ENCODE measurements around the gene HSPD1. TPM values are rescaled to one million over a fixed set of nuclear protein-coding genes. Genes with fewer than 3 reads are reported as not detected.

HSPD1 gene
- polyA plus RNA-seq, 2 of the 4 experiments (the other 2 are of a cell fraction), result 790 to 882 TPM

- H3K27ac ChIP-seq, result peak overlapping the region; percentile 97
- peaks cover 22% of the 10 kb centered on the region; the same call in 2 of the 3 replicates for H3K4me1 ChIP-seq
- WGBS (ENCODE audit: missing lambda C conversion rate), result under 1% methylated on average over 11 of the region's 11 CpGs
- ChIA-PET POLR2A (interaction anchor here (1.3 to 3.4 kb wide), 3 partner anchors 18 to 45 kb away, joined by 3 to 50 read pairs (median 33); partner anchors contain the start of genes HSPD1, HSPE1 and SF3B1), CTCF (interaction anchor here (1.2 kb wide), 2 partner anchors 11 to 46 kb away, joined by 3 to 5 read pairs; partner anchors contain the start of gene HSPD1)
- DNase-seq (ENCODE audit: low read depth in 1 of 2, low spot score in 1 of 2) (peak in 1 of 2 experiments; percentile 53), FAIRE-seq (no peak), ATAC-seq (peak; percentile 69 to 70)
- H3K9me3 ChIP-seq, result no peaks in the 10 kb centered on the region
- H3K4me3 ChIP-seq, result peak overlapping the region; percentile 83
- TF ChIP-seq USF2 (IDR thresholded peaks at IDR 0.05), result no peak
- no peak for TF ChIP-seq POLR2AphosphoS2 (conservative IDR thresholded peaks at IDR 0.05; ENCODE audit: low read length)
- no peak for TF ChIP-seq ZNF302 (CRISPR knock-in tag; IDR thresholded peaks at IDR 0.05)
- TF ChIP-seq PBX3 (IDR thresholded peaks at IDR 0.05), result no peak
- no peak for TF ChIP-seq EP300 (IDR thresholded peaks at IDR 0.05)
- no peak for TF ChIP-seq PHF8 (IDR thresholded peaks at IDR 0.05; ENCODE audit: borderline replicate concordance, low read depth)
- no peak for TF ChIP-seq BCL3 (IDR thresholded peaks at IDR 0.05)
- TF ChIP-seq, protein P1, sequence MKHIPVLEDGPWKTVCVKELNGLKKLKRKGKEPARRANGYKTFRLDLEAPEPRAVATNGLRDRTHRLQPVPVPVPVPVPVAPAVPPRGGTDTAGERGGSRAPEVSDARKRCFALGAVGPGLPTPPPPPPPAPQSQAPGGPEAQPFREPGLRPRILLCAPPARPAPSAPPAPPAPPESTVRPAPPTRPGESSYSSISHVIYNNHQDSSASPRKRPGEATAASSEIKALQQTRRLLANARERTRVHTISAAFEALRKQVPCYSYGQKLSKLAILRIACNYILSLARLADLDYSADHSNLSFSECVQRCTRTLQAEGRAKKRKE (CRISPR knock-in tag; IDR thresholded peaks at IDR 0.05; ENCODE audit: low read depth), result no peak
- no peak for TF ChIP-seq HOXB5 (CRISPR knock-in tag; IDR thresholded peaks at IDR 0.05)
- no peak for TF ChIP-seq NPAS2 (CRISPR knock-in tag; IDR thresholded peaks at IDR 0.05; ENCODE audit: borderline replicate concordance)
- TF ChIP-seq JUNB (IDR thresholded peaks at IDR 0.05), result no peak
- no peak for TF ChIP-seq ESRRA (IDR thresholded peaks at IDR 0.05; ENCODE audit: borderline replicate concordance, low read length)
- TF ChIP-seq EHMT2 (IDR thresholded peaks at IDR 0.05; ENCODE audit: low read depth), result no peak
- no peak; the same call in 1 of the 2 replicates for TF ChIP-seq POLR2A (IDR thresholded peaks at IDR 0.05; ENCODE audit: low read length)
- no peak for TF ChIP-seq SREBF2 (IDR thresholded peaks at IDR 0.05)
- TF ChIP-seq ELK1 (IDR thresholded peaks at IDR 0.05; ENCODE audit: low read depth, low read length), result no peak
- peak overlapping the region; percentile 83 for H3K4me2 ChIP-seq
Measured at GRCh38 chr2:197453914-197454398, 45.7 kb downstream of the HSPD1 start.

DNA sequence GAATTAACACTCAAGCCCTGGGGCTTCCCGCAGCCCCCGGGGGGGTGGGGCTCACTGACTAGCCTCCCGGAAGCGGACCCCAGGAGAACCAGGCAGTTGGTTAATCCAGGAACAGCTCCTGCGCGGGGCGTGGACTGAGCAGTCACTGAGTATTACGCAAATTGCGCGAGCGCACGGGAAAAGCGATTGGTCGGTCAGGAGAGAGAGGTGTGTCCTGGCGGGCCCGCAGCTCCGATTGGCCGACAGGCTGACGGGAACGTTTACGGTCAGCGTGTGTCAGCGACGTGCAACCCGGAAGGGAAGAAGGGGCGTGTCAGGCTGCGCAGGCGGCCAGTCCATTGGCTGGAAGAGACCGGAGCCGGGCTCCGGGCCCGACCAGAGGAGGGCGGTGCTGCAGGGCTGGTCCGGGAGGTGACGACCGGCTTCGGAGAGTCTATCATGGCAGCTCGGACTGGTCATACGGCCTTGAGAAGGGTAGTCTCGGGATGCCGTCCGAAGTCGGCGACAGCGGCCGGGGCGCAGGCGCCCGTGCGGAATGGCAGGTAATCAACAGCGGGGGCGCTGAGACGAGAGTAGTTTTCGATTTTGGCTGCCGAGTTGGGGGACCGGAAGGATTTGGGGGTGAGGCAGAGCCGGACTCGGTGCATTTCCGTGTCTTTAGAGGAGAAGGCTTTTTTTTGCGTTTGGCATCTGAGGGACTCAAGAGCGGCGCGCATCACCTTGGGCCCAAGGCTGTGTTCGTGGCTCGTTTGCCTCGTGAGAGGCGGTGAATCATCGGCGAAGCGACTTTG is 46.3 kb downstream of the HSPD1 start, which contains the start of gene COQ10B:
Gene COQ10B (plus strand): TSS at position 430 of the 791 bp plus-strand sequence. CDS start 9 bp downstream, at position 439.
- Histone ChIP-seq H3K9me3 (no peaks in the 10 kb centered on the region), H3K27ac (peak within 1 kb of the TSS; percentile 97), H3K4me1 (peaks cover 17% of the 10 kb centered on the region; the same call in 2 of the 3 replicates), H3K4me3 (peak within 1 kb of the TSS; percentile 83), H3K4me2 (peak within 1 kb of the TSS; percentile 94)
- POLR2A ChIA-PET, result interaction anchor here (0.6 to 3.4 kb wide), 17 partner anchors 9 to 654 kb away, joined by 3 to 50 read pairs (median 3); partner anchors contain the start of genes GTF3C3, HSPD1, HSPE1 and MARS2
- peak; percentile 93 to 100 for DNase-seq (ENCODE audit: low read depth in 1 of 2, low spot score in 1 of 2)
- 2% methylated on average over 39 of the region's 70 CpGs for WGBS (ENCODE audit: missing lambda C conversion rate)
- CTCF ChIA-PET, result interaction anchor here (0.9 to 1.2 kb wide), 4 partner anchors 10 to 46 kb away, joined by 3 to 5 read pairs (median 3); partner anchors contain the start of gene HSPD1
- peak; percentile 95 to 96 for ATAC-seq
- no peak for FAIRE-seq
- no peak for TF ChIP-seq MAFK (IDR thresholded peaks at IDR 0.05; ENCODE audit: partially characterized antibody)
- peak; percentile 79 for TF ChIP-seq RFX5 (IDR thresholded peaks at IDR 0.05)
- TF ChIP-seq KDM5A (IDR thresholded peaks at IDR 0.05), result 0 out of 2 replicates have a peak, but pooled peaks have one; percentile 29
- peak; percentile 83; the same call in 2 of the 3 replicates for TF ChIP-seq BCL3 (IDR thresholded peaks at IDR 0.05)
- TF ChIP-seq HMGXB4 (CRISPR knock-in tag; IDR thresholded peaks at IDR 0.05; ENCODE audit: borderline replicate concordance), result no peak
- no peak for TF ChIP-seq EP300 (IDR thresholded peaks at IDR 0.05)
- no peak for TF ChIP-seq ZC3H11A (IDR thresholded peaks at IDR 0.05)
- no peak for TF ChIP-seq HEYL (CRISPR knock-in tag; IDR thresholded peaks at IDR 0.05)
- no peak for TF ChIP-seq ZSCAN20 (CRISPR knock-in tag; IDR thresholded peaks at IDR 0.05)
- TF ChIP-seq JUN (IDR thresholded peaks at IDR 0.05), result peak; percentile 60 to 80; a peak in 2 of 5 replicates
- no peak for TF ChIP-seq HDAC2 (IDR thresholded peaks at IDR 0.05)
- no peak for TF ChIP-seq MAZ (IDR thresholded peaks at IDR 0.05; ENCODE audit: borderline replicate concordance, low read depth, low read length)
- peak; percentile 68 for TF ChIP-seq MAX (IDR thresholded peaks at IDR 0.05)
- TF ChIP-seq HOXB5 (CRISPR knock-in tag; IDR thresholded peaks at IDR 0.05), result no peak
